H9 (cell line): ENCODE results near the gene ZNF600. TPM values are rescaled to one million over a fixed set of nuclear protein-coding genes. Genes with fewer than 3 reads are reported as not detected.
"Not testable (repeated sequence)": the region's sequence is repeated elsewhere in the genome, so short reads cannot be mapped to it uniquely, and the experiment has no call there.

Experiments
- DNase-seq: peaks from one replicate; pipeline ENCODE4 v3.0.0-alpha.2; 2017
- H2AFZ ChIP-seq: one replicate; pipeline ENCODE4 v1.6.1; 2013; ENCODE audit warnings: mild to moderate bottlenecking, low read length, control low read depth, moderate library complexity
- H2AK5ac ChIP-seq: 2 replicates; pipeline ENCODE4 v1.6.1; 2013; ENCODE audit warnings: low read length, control low read depth, mixed read lengths; ENCODE audit not compliant: insufficient read length
- H2BK120ac ChIP-seq: one replicate; pipeline ENCODE4 v1.6.1; 2013; ENCODE audit warnings: low read depth, mild to moderate bottlenecking, low read length, control low read depth, inconsistent platforms; ENCODE audit not compliant: poor library complexity, severe bottlenecking
- H2BK12ac ChIP-seq: 2 replicates; pipeline ENCODE4 v1.6.1; 2013; ENCODE audit warnings: low read length, control low read depth, mixed read lengths, low read depth; ENCODE audit not compliant: insufficient read length
- H2BK15ac ChIP-seq: 2 replicates; pipeline ENCODE4 v1.6.1; 2013; ENCODE audit warnings: low read depth, low read length, control low read depth
- H2BK20ac ChIP-seq: one replicate; pipeline ENCODE4 v1.6.1; 2013; ENCODE audit warnings: low read depth, mild to moderate bottlenecking, low read length, control low read depth, inconsistent platforms; ENCODE audit not compliant: poor library complexity, severe bottlenecking
- H2BK5ac ChIP-seq: 2 replicates; pipeline ENCODE4 v1.6.1; 2013; ENCODE audit warnings: low read length, control low read depth, mixed read lengths; ENCODE audit not compliant: insufficient read length
- H3K14ac ChIP-seq: 2 replicates; pipeline ENCODE4 v1.6.1; 2013; ENCODE audit warnings: low read length, control low read depth; ENCODE audit not compliant: insufficient read depth
- H3K18ac ChIP-seq: 2 replicates; pipeline ENCODE4 v1.6.1; 2013; ENCODE audit warnings: low read depth, mild to moderate bottlenecking, mixed read lengths, low read length, control low read depth; ENCODE audit not compliant: insufficient read length
- H3K23ac ChIP-seq: 2 replicates; pipeline ENCODE4 v1.6.1; 2013; ENCODE audit warnings: low read length, control low read depth, mixed read lengths, low read depth; ENCODE audit not compliant: insufficient read length
- H3K23me2 ChIP-seq: 2 replicates; pipeline ENCODE4 v1.6.1; 2013; ENCODE audit warnings: low read depth, mild to moderate bottlenecking, mixed read lengths, low read length, control low read depth; ENCODE audit not compliant: insufficient read length, poor library complexity, severe bottlenecking
- H3K27ac ChIP-seq: 2 replicates; pipeline ENCODE4 v1.5.1; 2013; ENCODE audit warnings: low read length, control low read depth, mixed read lengths, low read depth; ENCODE audit not compliant: insufficient read length
- H3K27me3 ChIP-seq: 2 replicates; pipeline ENCODE4 v1.6.1; 2013; ENCODE audit warnings: low read length, control low read depth, inconsistent platforms; ENCODE audit not compliant: insufficient read depth
- H3K4ac ChIP-seq: 2 replicates; pipeline ENCODE4 v1.6.1; 2013; ENCODE audit warnings: low read depth, mild to moderate bottlenecking, control low read depth, inconsistent platforms, low read length, moderate library complexity
- H3K4me1 ChIP-seq: 2 replicates; pipeline ENCODE4 v1.6.1; 2013; ENCODE audit warnings: low read length, control low read depth, inconsistent platforms; ENCODE audit not compliant: insufficient read depth
- H3K4me2 ChIP-seq: 2 replicates; pipeline ENCODE4 v1.6.1; 2013; ENCODE audit warnings: low read length, control low read depth, mixed read lengths; ENCODE audit not compliant: insufficient read length, insufficient read depth
- H3K56ac ChIP-seq: 2 replicates; pipeline ENCODE4 v1.6.1; 2013; ENCODE audit warnings: low read depth, mild to moderate bottlenecking, mixed read lengths, low read length, control low read depth; ENCODE audit not compliant: insufficient read length
- H3K79me1 ChIP-seq: 2 replicates; pipeline ENCODE4 v1.6.1; 2013; ENCODE audit warnings: low read depth, mild to moderate bottlenecking, moderate library complexity, low read length, control low read depth, inconsistent platforms; ENCODE audit not compliant: insufficient read depth, poor library complexity, severe bottlenecking
- H3K79me2 ChIP-seq: 2 replicates; pipeline ENCODE4 v1.6.1; 2013; ENCODE audit warnings: low read length, control low read depth, inconsistent platforms; ENCODE audit not compliant: insufficient read depth
- H3K9ac ChIP-seq: 2 replicates; pipeline ENCODE4 v1.6.1; 2013; ENCODE audit warnings: low read length, control low read depth, mixed read lengths; ENCODE audit not compliant: insufficient read length; ENCODE audit errors: extremely low read depth
- H3K9me3 ChIP-seq: one replicate; pipeline ENCODE4 v1.6.1; 2013; ENCODE audit warnings: low read depth, low read length, inconsistent platforms; ENCODE audit not compliant: control insufficient read depth
- H3T11ph ChIP-seq: one replicate; pipeline ENCODE4 v1.6.1; 2013; ENCODE audit warnings: mild to moderate bottlenecking, low read length, control low read depth, inconsistent platforms
- H4K20me1 ChIP-seq: one replicate; pipeline ENCODE4 v1.6.1; 2013; ENCODE audit not compliant: control insufficient read depth, insufficient read length, insufficient read depth
- H4K5ac ChIP-seq: 2 replicates; pipeline ENCODE4 v1.6.1; 2013; ENCODE audit warnings: low read depth, mild to moderate bottlenecking, mixed read lengths, low read length, control low read depth; ENCODE audit not compliant: insufficient read length
- H4K8ac ChIP-seq: replicated peaks from 2 replicates; pipeline ENCODE4 v1.6.1; 2013; ENCODE audit warnings: low read length, control low read depth, mixed read lengths, low read depth; ENCODE audit not compliant: insufficient read length
- H4K91ac ChIP-seq: 2 replicates; pipeline ENCODE4 v1.6.1; 2013; ENCODE audit warnings: low read depth, mild to moderate bottlenecking, moderate library complexity, mixed read lengths, low read length, control low read depth; ENCODE audit not compliant: insufficient read length
- H3K27ac Mint-ChIP-seq, 3 experiments: 2 replicates in 2 of 3; 3 replicates in 1 of 3; pipeline ENCODE4 v1.8.0; 2020 to 2021; ENCODE audit warnings: mixed read lengths in 3 of 3, mild to moderate bottlenecking in 1 of 3, moderate library complexity in 1 of 3
- H3K27me3 Mint-ChIP-seq: 2 replicates; pipeline ENCODE4 v1.8.0; 2021; ENCODE audit warnings: low read depth, mild to moderate bottlenecking, moderate library complexity, mixed read lengths
- H3K36me3 Mint-ChIP-seq, 3 experiments: 2 replicates in 2 of 3; 3 replicates in 1 of 3; pipeline ENCODE4 v1.8.0; 2020 to 2021; ENCODE audit warnings: low read depth in 3 of 3, mixed read lengths in 3 of 3; ENCODE audit not compliant: insufficient read depth in 1 of 3
- H3K4me1 Mint-ChIP-seq, 2 experiments: 2 replicates each; pipeline ENCODE4 v1.8.0; 2020; ENCODE audit warnings: mixed read lengths in 2 of 2
- H3K4me3 Mint-ChIP-seq, 2 experiments: 2 replicates in 1 of 2; 3 replicates in 1 of 2; pipeline ENCODE4 v1.8.0; 2020 to 2021; ENCODE audit warnings: mild to moderate bottlenecking in 2 of 2, mixed read lengths in 2 of 2, moderate library complexity in 1 of 2
- H3K9me3 Mint-ChIP-seq, 2 experiments: 2 replicates in 1 of 2; 3 replicates in 1 of 2; pipeline ENCODE4 v1.8.0; 2020; ENCODE audit warnings: mild to moderate bottlenecking in 2 of 2, mixed read lengths in 2 of 2, moderate library complexity in 1 of 2
- WGBS: extraction: QIAGEN DNeasy Blood & Tissue Kit; methylation state at CpG from one replicate; pipeline ENCODE4 v1.1.7; 2013; ENCODE audit warnings: missing lambda C conversion rate, low lambda C conversion rate, mixed read lengths; ENCODE audit not compliant: insufficient read length; ENCODE audit errors: extremely low coverage; 5-methylcytosine and 5-hydroxymethylcytosine counted together
- total RNA-seq: library from RNA; stranded (reverse); gene quantifications from 2 replicates; pipeline ENCODE4 v1.2.1, GENCODE V29; 2021

The ZNF600 gene
- total RNA-seq, 1 experiment from 2014 or later: 9.3 TPM

DNA sequence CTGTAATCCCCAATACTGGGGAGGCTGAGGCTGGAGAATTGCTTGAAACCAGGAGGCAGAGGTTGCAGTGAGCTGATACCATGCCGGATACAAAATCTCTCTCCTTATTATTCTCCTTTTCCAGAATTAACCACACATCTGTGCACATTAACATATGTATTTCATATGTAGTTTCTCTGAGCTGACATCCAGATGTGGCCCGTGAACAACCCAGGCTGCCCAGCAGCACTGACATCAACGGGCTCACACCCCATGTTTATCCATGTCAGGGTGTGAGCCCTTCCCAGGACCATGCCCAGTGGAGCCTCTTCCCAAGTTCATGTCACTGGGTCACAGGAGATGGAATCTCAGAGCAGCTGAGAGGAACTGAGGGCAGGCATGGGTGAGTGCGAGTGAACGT, 71.3 kb downstream of the ZNF600 start:
- not testable (repeated sequence) for H3K23ac ChIP-seq, H3K79me2 ChIP-seq, H2AK5ac ChIP-seq, H3K23me2 ChIP-seq, H2AFZ ChIP-seq, H3K4me1 ChIP-seq, H3K9ac ChIP-seq, H3K18ac ChIP-seq, H4K8ac ChIP-seq, H3K4ac ChIP-seq, H3K9me3 ChIP-seq, H3K27ac ChIP-seq, H3K79me1 ChIP-seq, H3T11ph ChIP-seq, H2BK5ac ChIP-seq, H3K27me3 ChIP-seq, H4K91ac ChIP-seq, H3K27ac Mint-ChIP-seq, H2BK15ac ChIP-seq, H2BK12ac ChIP-seq, H2BK120ac ChIP-seq, H2BK20ac ChIP-seq, H4K20me1 ChIP-seq, H3K14ac ChIP-seq, H3K4me2 ChIP-seq, DNase-seq, H4K5ac ChIP-seq, H3K56ac ChIP-seq
- Mint-ChIP-seq H3K27me3 (peaks cover 54% of the 10 kb centered on the region), H3K36me3 (peaks cover 55 to 75% (median 63%) of the 10 kb centered on the region in 3 experiments), H3K4me3 (peak overlapping the region; percentile 44 to 63; a peak in 1 of 5 replicates), H3K4me1 (peaks cover 27 to 35% of the 10 kb centered on the region in 2 experiments), H3K9me3 (peaks cover 12 to 17% of the 10 kb centered on the region in 2 experiments)
- WGBS: no CpG with 5 or more reads among the region's 5 CpGs

Other genes with a start within 250 kb of the ZNF600 start
- gene ZNF701, start 216.5 kb downstream of the ZNF600 start, total RNA-seq: 23.7 and 24.4 TPM in 2 replicates
- gene ZNF83, start 148.4 kb downstream of the ZNF600 start, total RNA-seq: 28.7 and 31.6 TPM in 2 replicates
- 25.1 and 25.6 TPM in 2 replicates for gene ZNF611, start 51.7 kb downstream of the ZNF600 start, total RNA-seq
- 23.6 and 31.3 TPM in 2 replicates for gene ZNF28, start 34.8 kb upstream of the ZNF600 start, total RNA-seq
- gene ZNF468, start 70.8 kb upstream of the ZNF600 start, total RNA-seq: 34.0 and 34.7 TPM in 2 replicates
- 20.2 and 26.1 TPM in 2 replicates for gene ZNF320, start 110.8 kb upstream of the ZNF600 start, total RNA-seq
- gene ZNF888, start 136.6 kb upstream of the ZNF600 start, total RNA-seq: 12.1 and 13.4 TPM in 2 replicates
- 14.0 and 15.1 TPM in 2 replicates for gene ZNF816, start 176.1 kb upstream of the ZNF600 start, total RNA-seq
- gene ERVV-1, start 227.1 kb upstream of the ZNF600 start, total RNA-seq: not detected in 2 replicates